Rectal smooth muscle tissue (tissue), 1 donor: ENCODE data around the gene LAMB3.

ENCODE experiments used
- H3K27ac ChIP-seq: one replicate; pipeline ENCODE4 v1.7.0; 2013; ENCODE audit warnings: low read depth, low read length, inconsistent platforms
- H3K27me3 ChIP-seq: one replicate; pipeline ENCODE4 v1.7.0; 2013; ENCODE audit warnings: low read length; ENCODE audit not compliant: control insufficient read depth, insufficient read depth
- H3K36me3 ChIP-seq: one replicate; pipeline ENCODE4 v1.7.0; 2013; ENCODE audit warnings: low read length; ENCODE audit not compliant: control insufficient read depth, insufficient read depth
- H3K4me1 ChIP-seq: one replicate; pipeline ENCODE4 v1.7.0; 2013; ENCODE audit warnings: low read length; ENCODE audit not compliant: control insufficient read depth, insufficient read depth
- H3K4me3 ChIP-seq: one replicate; pipeline ENCODE4 v1.7.0; 2013; ENCODE audit warnings: low read length
- H3K9ac ChIP-seq: one replicate; pipeline ENCODE4 v1.7.0; 2013; ENCODE audit warnings: low read length

The LAMB3 gene

GRCh38 chr1:209643285-209644020 lies 8.8 kb downstream of the LAMB3 start:
- no peak overlapping the region for H3K4me3 ChIP-seq
- H3K27me3 ChIP-seq: no peaks in the 10 kb centered on the region
- no peak overlapping the region for H3K9ac ChIP-seq
- H3K4me1 ChIP-seq: peaks cover 24% of the 10 kb centered on the region
- H3K36me3 ChIP-seq: no peaks in the 10 kb centered on the region
- peak overlapping the region; percentile 63 for H3K27ac ChIP-seq

DNA sequence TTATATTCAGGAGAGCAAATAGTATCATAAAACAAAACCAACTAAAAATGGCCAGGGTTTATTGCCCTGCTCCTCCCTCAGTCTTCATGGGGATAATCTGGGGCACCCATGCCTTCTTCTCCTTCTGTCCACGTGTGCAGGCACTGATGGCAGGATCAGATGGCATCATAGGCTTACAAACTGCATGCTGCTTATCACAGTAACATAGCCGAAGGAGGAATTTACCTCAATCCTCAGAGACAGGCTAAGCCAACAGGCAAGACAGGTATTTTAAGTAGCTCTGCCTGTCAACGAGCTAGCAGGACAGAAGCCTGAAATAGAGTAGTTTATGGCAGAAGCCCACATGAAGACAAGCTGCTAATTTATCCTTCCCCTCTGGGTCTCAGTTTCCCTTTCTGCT lies 9.4 kb downstream of the LAMB3 start:
- H3K4me1 ChIP-seq: peaks cover 24% of the 10 kb centered on the region
- H3K36me3 ChIP-seq: no peaks in the 10 kb centered on the region
- peak overlapping the region; percentile 63 for H3K27ac ChIP-seq
- H3K9ac ChIP-seq: no peak overlapping the region
- H3K4me3 ChIP-seq: no peak overlapping the region
- H3K27me3 ChIP-seq: no peaks in the 10 kb centered on the region

DNA sequence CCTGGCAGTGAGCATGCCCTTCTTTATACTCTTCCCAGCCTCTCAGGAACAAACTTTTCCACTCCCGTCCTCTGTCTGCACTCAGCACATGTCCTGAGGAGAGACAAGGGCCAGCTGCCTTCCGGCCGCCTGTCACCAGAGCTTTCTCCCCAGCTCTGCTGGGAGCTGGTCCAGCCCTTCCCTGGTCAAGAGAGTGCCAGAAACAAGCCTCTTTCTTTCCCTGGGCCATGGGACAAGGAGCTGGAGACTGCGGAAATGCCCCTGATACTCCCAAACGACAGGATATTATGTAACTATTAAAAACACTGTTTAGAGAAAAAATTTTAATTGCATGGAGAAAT lies 10.4 kb downstream of the LAMB3 start:
- Histone ChIP-seq H3K4me1 (peaks cover 22% of the 10 kb centered on the region), H3K4me3 (no peak overlapping the region), H3K36me3 (no peaks in the 10 kb centered on the region), H3K9ac (no peak overlapping the region), H3K27ac (peak overlapping the region; percentile 65), H3K27me3 (no peaks in the 10 kb centered on the region)

DNA sequence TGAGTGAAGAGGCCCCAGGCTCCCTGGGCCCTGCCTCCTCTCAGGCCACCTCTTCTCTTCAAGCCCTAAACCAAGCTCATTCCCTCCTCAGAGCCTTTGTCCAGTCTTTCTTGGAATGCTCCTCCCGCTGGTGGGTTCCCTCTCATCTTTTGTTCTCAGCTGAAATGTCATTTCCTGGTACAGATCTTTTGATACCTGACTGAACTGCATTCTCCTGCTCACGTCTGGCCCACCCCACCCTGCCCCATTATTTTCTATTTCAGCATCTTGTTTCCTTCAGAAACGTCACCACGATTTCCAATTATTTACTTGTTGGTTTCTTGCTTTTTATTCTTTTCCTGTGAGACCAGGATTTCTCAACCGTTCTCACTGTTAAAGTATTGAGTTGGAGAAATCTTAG lies 16.4 kb downstream of the LAMB3 start:
- Histone ChIP-seq H3K4me1 (no peaks in the 10 kb centered on the region), H3K4me3 (no peak overlapping the region), H3K36me3 (no peaks in the 10 kb centered on the region), H3K27ac (no peak overlapping the region), H3K27me3 (no peaks in the 10 kb centered on the region), H3K9ac (no peak overlapping the region)

DNA sequence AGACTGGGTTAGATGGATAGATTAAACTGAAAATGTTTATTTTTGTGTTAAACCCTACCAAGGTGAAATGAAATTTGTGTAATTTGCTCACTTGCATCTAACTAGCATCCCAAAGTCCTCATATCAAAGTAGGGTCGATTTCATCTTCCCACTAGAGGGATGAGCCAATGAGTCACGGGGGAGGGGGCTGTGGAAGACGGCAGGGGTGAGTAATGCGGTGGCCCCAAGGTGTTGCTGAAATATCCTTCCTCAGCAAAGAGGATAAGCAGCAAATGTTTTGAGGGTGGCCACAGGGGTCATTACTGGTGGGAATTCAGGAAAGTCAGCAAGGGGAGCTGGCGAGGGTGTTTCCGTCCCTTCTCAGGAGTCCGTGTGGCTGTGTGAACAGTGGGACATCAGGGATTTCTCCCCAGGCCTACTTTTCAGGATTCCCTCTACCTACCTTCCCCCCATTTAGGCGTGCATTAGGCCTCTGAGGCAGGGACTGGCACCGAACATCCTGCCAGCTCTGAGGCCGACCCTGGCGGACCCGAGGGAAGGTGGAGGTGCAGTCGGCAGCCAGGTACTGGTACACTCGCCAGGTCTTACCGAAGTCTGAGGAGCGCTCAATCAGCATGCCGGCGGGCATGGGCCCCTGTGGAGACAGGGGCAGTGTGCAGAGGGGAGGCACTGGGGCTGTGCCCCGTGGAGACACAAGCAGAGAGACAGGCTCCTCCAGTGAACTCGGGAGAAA lies 18.1 kb downstream of the LAMB3 start:
- Histone ChIP-seq H3K27ac (no peak overlapping the region), H3K36me3 (no peaks in the 10 kb centered on the region)

DNA sequence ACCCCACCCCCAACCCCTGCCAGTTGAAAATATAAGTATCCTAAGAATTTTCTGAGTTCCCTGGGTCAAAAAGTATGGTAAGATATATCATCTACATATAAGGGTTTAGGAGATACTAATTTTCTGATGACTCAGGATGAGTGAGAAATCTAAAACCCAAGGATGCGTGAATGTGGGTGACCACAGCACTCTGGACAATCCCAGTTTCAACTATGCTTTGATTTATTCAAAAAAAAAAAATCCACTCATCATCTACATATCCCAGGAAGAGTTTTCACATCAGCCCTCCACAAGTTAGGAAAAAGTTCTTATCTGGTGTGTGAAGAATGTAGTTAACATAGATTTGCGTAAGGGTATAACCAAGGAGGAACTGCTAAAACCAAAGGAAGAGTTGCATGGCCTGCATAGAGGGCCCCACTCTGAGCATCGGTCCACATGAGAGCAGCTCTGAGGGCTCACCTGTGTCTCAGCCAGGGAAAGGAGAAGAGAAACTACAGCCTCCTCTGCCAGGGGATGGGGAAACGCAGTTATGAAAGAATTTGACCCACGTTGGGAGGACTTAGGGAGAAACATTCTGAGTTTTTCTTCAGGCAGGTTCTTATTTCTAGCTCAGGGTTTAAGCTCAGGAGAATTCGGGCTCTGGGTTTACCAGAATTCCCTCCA lies 18.8 kb downstream of the LAMB3 start:
- Histone ChIP-seq H3K4me3 (no peak overlapping the region), H3K4me1 (no peaks in the 10 kb centered on the region), H3K27ac (no peak overlapping the region), H3K9ac (no peak overlapping the region), H3K36me3 (no peaks in the 10 kb centered on the region), H3K27me3 (no peaks in the 10 kb centered on the region)

More for the DNA sequence above, 18.1 kb downstream of the LAMB3 start:
- no peak overlapping the region for H3K9ac ChIP-seq
- no peaks in the 10 kb centered on the region for H3K27me3 ChIP-seq
- no peak overlapping the region for H3K4me3 ChIP-seq
- no peaks in the 10 kb centered on the region for H3K4me1 ChIP-seq

- H3K27me3 ChIP-seq: no peaks in the 10 kb centered on the region
- H3K4me3 ChIP-seq: no peak overlapping the region
- H3K27ac ChIP-seq: no peak overlapping the region
- no peak overlapping the region for H3K9ac ChIP-seq
- H3K4me1 ChIP-seq: no peaks in the 10 kb centered on the region
- no peaks in the 10 kb centered on the region for H3K36me3 ChIP-seq
Observed at GRCh38 chr1:209630383-209631225, 21.6 kb downstream of the LAMB3 start.

DNA sequence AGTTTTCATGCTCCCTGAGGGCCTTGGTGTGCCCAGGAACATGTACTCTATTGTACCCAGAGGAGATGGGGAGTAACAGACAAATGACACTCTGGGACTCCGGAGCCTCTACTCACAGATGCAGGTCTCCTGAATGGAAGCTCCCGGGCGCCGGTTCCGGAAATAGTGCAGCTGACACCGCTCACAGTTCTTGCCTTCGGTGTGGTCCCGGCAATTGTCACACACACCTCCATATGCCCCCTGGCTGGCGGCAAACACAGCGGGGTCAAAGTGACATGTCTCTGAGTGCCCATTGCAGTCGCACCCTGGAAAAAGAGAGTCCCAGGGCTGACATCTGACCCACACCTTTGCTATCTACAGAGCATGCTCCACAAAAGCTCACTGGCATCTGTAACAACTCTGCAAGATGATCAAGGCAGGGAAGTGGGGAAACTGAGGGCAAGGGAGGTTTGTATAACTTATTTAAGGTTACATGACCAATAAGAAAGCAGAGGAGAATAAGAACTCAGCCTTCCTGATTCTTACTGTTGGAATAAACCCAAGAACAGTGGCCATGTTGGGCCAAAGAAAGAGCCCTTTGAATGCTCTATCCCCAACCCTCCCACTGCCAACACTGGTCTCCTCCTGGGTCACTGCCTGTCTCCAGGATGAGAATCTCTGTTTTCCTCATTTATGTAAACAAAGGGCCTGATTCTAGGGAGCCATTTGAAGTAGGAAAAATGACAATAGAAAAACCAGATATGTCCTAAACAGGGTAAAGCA lies 22.4 kb downstream of the LAMB3 start:
- Histone ChIP-seq H3K27me3 (no peaks in the 10 kb centered on the region), H3K27ac (no peak overlapping the region), H3K9ac (no peak overlapping the region), H3K4me3 (no peak overlapping the region), H3K4me1 (no peaks in the 10 kb centered on the region), H3K36me3 (no peaks in the 10 kb centered on the region)

DNA sequence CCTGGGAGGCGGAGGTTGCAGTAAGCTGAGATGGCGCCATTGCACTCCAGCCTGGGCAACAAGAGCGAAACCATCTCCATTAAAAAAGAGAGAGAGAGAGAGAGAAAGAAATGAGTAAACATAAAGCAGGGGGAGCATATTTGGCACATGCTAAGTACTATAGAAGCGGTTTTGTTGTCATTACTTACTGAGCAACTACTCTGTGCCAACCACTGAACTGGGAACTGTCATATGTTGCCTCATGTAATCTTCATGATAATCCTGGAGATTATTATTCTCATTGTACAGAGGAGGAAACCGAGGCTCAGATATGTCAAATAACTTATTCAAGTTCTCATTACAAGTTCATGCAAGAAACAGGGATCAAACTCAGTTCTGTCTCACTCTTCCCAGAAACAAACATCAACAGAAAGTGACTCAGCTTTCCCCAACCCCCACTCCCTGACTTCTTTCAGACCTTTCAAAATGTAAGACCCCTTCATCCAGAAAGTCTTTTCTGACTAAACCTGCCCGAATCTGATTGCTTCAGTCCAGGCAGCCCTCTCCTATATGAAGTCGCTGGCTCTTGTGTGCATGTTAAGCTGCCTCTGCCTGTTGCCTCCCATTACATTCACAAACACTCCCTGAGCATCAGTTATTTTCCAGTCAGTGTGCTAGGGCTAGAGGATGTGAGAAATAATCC lies 23.5 kb downstream of the LAMB3 start:
- H3K27me3 ChIP-seq: no peaks in the 10 kb centered on the region
- H3K9ac ChIP-seq: no peak overlapping the region
- no peaks in the 10 kb centered on the region for H3K36me3 ChIP-seq
- no peaks in the 10 kb centered on the region for H3K4me1 ChIP-seq
- H3K27ac ChIP-seq: no peak overlapping the region
- H3K4me3 ChIP-seq: no peak overlapping the region

GRCh38 chr1:209627732-209628196 lies 24.5 kb downstream of the LAMB3 start:
- Histone ChIP-seq H3K27me3 (no peaks in the 10 kb centered on the region), H3K4me1 (no peaks in the 10 kb centered on the region), H3K4me3 (no peak overlapping the region), H3K9ac (no peak overlapping the region), H3K27ac (no peak overlapping the region), H3K36me3 (no peaks in the 10 kb centered on the region)

- no peaks in the 10 kb centered on the region for H3K27me3 ChIP-seq
- no peak overlapping the region for H3K4me3 ChIP-seq
- H3K27ac ChIP-seq: no peak overlapping the region
- H3K9ac ChIP-seq: no peak overlapping the region
- no peaks in the 10 kb centered on the region for H3K36me3 ChIP-seq
- H3K4me1 ChIP-seq: no peaks in the 10 kb centered on the region
Observed at GRCh38 chr1:209627027-209627731, 25.0 kb downstream of the LAMB3 start.
